ENCODE measurements around the gene BIRC6.

The BIRC6 gene

GRCh38 chr2:32417659-32418058 is 60.8 kb downstream of the BIRC6 start:
- Histone ChIP-seq H3K27ac (ENCODE audit: low read depth, low read length, poor library complexity, severe bottlenecking) (no peak overlapping the region), H3K79me2 (ENCODE audit: insufficient read depth, low read length) (peaks cover 49% of the 10 kb centered on the region), H3K9me3 (ENCODE audit: low read length) (no peaks in the 10 kb centered on the region), H3K36me3 (ENCODE audit: insufficient read depth, low read length) (peaks cover 73% of the 10 kb centered on the region), H3K9me2 (ENCODE audit: low read depth, low read length) (no peaks in the 10 kb centered on the region; the same call in 1 of the 2 replicates), H3K9ac (ENCODE audit: low read length) (no peak overlapping the region), H3K27me3 (ENCODE audit: insufficient read depth, low read length) (no peaks in the 10 kb centered on the region), H2AFZ (ENCODE audit: low read length) (no peak overlapping the region), H4K20me1 (ENCODE audit: insufficient read depth, low read length) (no peaks in the 10 kb centered on the region), H3K4me1 (ENCODE audit: insufficient read depth, low read length, severe bottlenecking) (no peaks in the 10 kb centered on the region), H3F3A (ENCODE audit: insufficient read depth, low read length) (no peaks in the 10 kb centered on the region), H3K4me3 (ENCODE audit: low read depth, low read length, poor library complexity, severe bottlenecking) (no peak overlapping the region), H3K4me2 (ENCODE audit: low read length) (no peak overlapping the region)
- TF ChIP-seq EZH2 (IDR thresholded peaks at IDR 0.05; ENCODE audit: borderline replicate concordance, low read length): no peak
- TF ChIP-seq, protein P1, sequence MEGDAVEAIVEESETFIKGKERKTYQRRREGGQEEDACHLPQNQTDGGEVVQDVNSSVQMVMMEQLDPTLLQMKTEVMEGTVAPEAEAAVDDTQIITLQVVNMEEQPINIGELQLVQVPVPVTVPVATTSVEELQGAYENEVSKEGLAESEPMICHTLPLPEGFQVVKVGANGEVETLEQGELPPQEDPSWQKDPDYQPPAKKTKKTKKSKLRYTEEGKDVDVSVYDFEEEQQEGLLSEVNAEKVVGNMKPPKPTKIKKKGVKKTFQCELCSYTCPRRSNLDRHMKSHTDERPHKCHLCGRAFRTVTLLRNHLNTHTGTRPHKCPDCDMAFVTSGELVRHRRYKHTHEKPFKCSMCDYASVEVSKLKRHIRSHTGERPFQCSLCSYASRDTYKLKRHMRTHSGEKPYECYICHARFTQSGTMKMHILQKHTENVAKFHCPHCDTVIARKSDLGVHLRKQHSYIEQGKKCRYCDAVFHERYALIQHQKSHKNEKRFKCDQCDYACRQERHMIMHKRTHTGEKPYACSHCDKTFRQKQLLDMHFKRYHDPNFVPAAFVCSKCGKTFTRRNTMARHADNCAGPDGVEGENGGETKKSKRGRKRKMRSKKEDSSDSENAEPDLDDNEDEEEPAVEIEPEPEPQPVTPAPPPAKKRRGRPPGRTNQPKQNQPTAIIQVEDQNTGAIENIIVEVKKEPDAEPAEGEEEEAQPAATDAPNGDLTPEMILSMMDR (IDR thresholded peaks at IDR 0.05; ENCODE audit: low read length): no peak

DNA sequence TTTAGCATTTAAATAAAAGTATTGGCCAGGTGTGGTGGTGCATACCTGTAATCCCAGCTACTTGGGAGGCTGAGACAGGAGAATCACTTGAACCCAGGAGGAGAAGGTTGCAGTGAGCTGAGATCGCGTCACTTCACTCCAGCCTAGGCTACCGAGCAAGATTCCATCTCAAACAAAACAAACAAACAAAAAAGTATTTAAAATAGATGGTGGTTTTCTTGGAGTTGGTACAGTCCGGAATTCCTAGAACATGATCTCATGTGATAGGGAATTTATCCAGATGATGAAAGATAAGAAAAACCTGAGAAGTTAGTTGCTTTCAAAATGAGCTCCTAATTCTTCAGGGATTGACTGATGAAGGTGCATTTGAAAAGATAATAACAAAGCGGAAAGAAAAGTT is 62.0 kb downstream of the BIRC6 start:
- no peak overlapping the region for H3K27ac ChIP-seq (ENCODE audit: low read depth, low read length, poor library complexity, severe bottlenecking)
- H3K27me3 ChIP-seq (ENCODE audit: insufficient read depth, low read length): no peaks in the 10 kb centered on the region
- H2AFZ ChIP-seq (ENCODE audit: low read length): no peak overlapping the region
- no peak overlapping the region for H3K4me2 ChIP-seq (ENCODE audit: low read length)
- peaks cover 61% of the 10 kb centered on the region for H3K79me2 ChIP-seq (ENCODE audit: insufficient read depth, low read length)
- H3K9me3 ChIP-seq (ENCODE audit: low read length): no peaks in the 10 kb centered on the region
- H3K36me3 ChIP-seq (ENCODE audit: insufficient read depth, low read length): peaks cover 79% of the 10 kb centered on the region
- H4K20me1 ChIP-seq (ENCODE audit: insufficient read depth, low read length): no peaks in the 10 kb centered on the region
- no peaks in the 10 kb centered on the region for H3F3A ChIP-seq (ENCODE audit: insufficient read depth, low read length)
- no peak overlapping the region for H3K9ac ChIP-seq (ENCODE audit: low read length)
- no peaks in the 10 kb centered on the region for H3K4me1 ChIP-seq (ENCODE audit: insufficient read depth, low read length, severe bottlenecking)
- TF ChIP-seq, protein P1 (IDR thresholded peaks at IDR 0.05; ENCODE audit: low read length): no peak
- TF ChIP-seq EZH2 (IDR thresholded peaks at IDR 0.05; ENCODE audit: borderline replicate concordance, low read length): no peak
- no peaks in the 10 kb centered on the region; the same call in 1 of the 2 replicates for H3K9me2 ChIP-seq (ENCODE audit: low read depth, low read length)
- H3K4me3 ChIP-seq (ENCODE audit: low read depth, low read length, poor library complexity, severe bottlenecking): no peak overlapping the region

GRCh38 chr2:32422133-32422532 is 65.3 kb downstream of the BIRC6 start:
- H3K4me1 ChIP-seq (ENCODE audit: insufficient read depth, low read length, severe bottlenecking): no peaks in the 10 kb centered on the region
- TF ChIP-seq, protein P1 (IDR thresholded peaks at IDR 0.05; ENCODE audit: low read length): no peak
- TF ChIP-seq EZH2 (IDR thresholded peaks at IDR 0.05; ENCODE audit: borderline replicate concordance, low read length): no peak

More at GRCh38 chr2:32422133-32422532, 65.3 kb downstream of the BIRC6 start:
- peaks cover 93% of the 10 kb centered on the region for H3K79me2 ChIP-seq (ENCODE audit: insufficient read depth, low read length)
- no peaks in the 10 kb centered on the region; the same call in 1 of the 2 replicates for H3K9me2 ChIP-seq (ENCODE audit: low read depth, low read length)
- H3K9ac ChIP-seq (ENCODE audit: low read length): no peak overlapping the region
- H3K27me3 ChIP-seq (ENCODE audit: insufficient read depth, low read length): no peaks in the 10 kb centered on the region
- peaks cover 63% of the 10 kb centered on the region for H3K36me3 ChIP-seq (ENCODE audit: insufficient read depth, low read length)
- H3K27ac ChIP-seq (ENCODE audit: low read depth, low read length, poor library complexity, severe bottlenecking): no peak overlapping the region
- H4K20me1 ChIP-seq (ENCODE audit: insufficient read depth, low read length): no peaks in the 10 kb centered on the region
- H3K9me3 ChIP-seq (ENCODE audit: low read length): no peaks in the 10 kb centered on the region
- H2AFZ ChIP-seq (ENCODE audit: low read length): no peak overlapping the region
- no peaks in the 10 kb centered on the region for H3F3A ChIP-seq (ENCODE audit: insufficient read depth, low read length)
- H3K4me2 ChIP-seq (ENCODE audit: low read length): no peak overlapping the region
- no peak overlapping the region for H3K4me3 ChIP-seq (ENCODE audit: low read depth, low read length, poor library complexity, severe bottlenecking)

Data from OCI-LY1 (cell line).